Retinal pigment epithelial cell (primary cell): ENCODE results near the gene PBX4.

ENCODE experiments used
- DNase-seq: peaks from one replicate; pipeline ENCODE4 v3.0.0-alpha.2; 2010; ENCODE audit warnings: low read depth
- H3K4me3 ChIP-seq: 2 replicates; pipeline ENCODE4 v1.5.1; 2011; ENCODE audit warnings: mild to moderate bottlenecking, low read length, control low read depth, moderate library complexity
- TF ChIP-seq, protein P1 (sequence below): conservative IDR thresholded peaks from 2 replicates; pipeline ENCODE4 v1.5.1; 2011; ENCODE audit warnings: low read depth, low read length, control low read depth, inconsistent platforms

The PBX4 gene

DNA sequence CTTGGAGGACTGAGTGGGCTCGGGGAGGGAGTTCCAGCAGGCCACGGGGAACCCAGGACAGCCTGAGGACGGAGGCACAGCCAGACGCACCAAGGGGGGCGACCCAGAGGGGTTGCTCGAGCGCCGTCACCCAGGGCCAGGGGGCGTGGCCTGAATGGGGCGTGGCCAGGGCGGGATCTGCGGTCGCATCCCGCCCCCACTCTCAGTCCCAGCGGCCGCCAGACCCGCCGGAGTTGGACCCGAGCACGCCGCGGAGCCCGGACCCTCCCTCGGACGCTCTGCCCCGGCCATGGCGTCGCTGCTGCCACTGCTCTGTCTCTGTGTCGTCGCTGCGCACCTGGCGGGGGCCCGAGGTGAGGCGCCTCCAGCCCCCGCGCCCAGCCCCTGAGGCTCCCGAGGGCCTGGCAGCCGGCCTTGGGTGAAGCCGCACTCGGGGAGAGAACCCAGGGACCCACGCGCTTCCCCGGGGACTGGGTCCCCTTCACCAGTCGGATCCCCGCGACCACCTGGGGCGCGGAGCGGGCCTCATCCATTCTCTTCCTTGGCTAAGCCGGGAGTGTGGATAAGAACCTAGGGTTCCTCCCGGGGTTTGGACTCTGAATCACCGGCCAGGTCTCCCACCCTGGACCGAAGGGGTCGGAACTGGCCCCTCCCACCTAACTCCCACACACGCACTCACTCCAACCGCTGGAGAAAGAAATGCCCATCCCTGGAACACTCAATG is 80.3 kb downstream of the PBX4 start, which contains the start of gene CILP2:
CILP2 (plus strand) TSS at position 205 of the 724 bp plus-strand sequence; CDS start at position 290, 85 bp downstream.
- DNase-seq = no peak
- TF ChIP-seq, protein P1, sequence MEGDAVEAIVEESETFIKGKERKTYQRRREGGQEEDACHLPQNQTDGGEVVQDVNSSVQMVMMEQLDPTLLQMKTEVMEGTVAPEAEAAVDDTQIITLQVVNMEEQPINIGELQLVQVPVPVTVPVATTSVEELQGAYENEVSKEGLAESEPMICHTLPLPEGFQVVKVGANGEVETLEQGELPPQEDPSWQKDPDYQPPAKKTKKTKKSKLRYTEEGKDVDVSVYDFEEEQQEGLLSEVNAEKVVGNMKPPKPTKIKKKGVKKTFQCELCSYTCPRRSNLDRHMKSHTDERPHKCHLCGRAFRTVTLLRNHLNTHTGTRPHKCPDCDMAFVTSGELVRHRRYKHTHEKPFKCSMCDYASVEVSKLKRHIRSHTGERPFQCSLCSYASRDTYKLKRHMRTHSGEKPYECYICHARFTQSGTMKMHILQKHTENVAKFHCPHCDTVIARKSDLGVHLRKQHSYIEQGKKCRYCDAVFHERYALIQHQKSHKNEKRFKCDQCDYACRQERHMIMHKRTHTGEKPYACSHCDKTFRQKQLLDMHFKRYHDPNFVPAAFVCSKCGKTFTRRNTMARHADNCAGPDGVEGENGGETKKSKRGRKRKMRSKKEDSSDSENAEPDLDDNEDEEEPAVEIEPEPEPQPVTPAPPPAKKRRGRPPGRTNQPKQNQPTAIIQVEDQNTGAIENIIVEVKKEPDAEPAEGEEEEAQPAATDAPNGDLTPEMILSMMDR = no peak
- no peak within 1 kb of the TSS for H3K4me3 ChIP-seq

DNA sequence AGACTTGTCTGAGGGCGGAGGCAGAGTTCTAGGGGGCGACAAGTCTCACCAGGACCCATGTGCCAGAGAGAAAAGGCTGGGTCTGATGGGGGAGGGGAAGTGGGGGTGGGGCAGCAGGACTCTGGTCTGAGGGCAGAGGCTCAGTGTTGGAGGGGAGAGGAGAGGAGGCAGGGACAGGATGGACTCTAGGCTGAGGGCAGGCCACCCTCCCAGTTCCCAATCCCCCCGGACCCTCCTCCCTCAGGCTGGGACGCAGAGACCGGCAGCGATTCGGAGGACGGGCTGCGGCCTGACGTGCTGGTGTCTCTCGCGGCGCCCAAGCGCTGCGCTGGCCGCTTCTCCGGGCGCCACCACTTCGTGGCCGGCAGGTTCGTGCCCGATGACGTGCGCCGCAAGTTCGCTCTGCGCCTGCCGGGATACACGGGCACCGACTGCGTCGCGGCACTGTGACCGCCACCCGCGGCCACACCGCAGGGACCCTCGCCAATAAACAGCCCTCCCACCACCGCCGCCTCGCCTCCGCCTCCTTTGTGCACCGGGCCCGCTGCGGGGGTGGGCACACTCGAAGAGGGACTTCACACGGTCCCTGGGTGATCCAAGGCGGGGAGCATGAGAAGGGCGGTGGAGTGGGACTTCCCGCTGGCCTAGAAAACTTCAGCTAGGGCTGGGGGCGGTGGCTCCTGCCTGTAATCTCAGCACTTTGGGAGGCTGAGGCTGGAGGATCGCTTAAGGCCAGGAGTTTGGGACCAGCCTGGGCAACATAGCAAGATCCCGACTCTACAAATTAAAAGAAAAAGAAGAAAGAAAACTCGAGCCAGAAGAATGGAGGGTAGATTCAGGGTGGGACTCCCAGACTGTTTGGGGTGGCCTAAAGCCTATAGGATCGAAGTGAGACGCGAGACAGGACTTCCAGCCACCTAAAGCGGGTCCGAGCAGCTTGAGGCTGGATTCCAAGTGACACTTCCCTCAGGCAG is 81.1 kb downstream of the PBX4 start:
- no peak for DNase-seq
- TF ChIP-seq, protein P1 = no peak
- H3K4me3 ChIP-seq = no peak overlapping the region

DNA sequence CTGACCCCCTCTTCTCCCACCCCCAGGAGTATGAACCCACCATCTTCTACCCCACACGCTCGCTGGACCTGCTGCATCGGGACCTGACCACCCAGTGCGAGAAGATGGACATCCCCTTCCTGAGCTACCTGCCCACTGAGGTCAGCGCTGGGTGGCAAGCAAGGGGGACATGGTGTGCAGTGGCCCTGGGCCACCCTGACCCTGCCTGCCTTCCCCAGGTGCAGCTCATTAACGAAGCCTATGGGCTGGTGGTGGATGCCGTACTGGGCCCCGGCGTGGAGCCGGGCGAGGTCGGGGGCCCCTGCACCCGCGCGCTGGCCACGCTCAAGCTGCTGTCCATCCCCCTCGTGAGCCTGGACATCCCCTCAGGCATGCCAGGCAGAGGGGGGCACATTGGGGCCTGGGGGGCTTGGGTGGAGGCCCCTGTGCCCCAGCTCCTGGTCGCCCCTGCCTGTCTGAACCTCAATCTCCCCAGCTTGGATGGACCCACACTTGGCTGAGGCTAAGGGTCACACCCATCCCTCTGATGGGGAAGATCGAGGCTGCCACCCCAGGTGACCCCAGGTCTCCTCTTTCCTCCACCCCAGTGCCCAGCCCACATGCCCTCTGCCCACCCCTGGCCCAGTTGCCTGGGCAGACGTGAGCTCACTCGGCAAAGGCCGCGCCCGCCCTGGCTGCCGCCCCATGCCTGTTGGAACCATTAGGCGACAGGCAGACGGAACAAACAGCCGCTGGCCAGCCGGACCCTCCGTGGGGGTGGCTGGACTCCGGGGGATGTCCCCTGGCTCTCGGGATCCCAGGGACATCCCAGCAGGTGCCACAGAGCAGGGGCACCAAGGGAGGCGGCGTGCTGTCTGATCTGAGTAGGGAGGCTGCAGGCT is 82.9 kb downstream of the PBX4 start:
- DNase-seq = no peak
- TF ChIP-seq, protein P1 = no peak
- H3K4me3 ChIP-seq = no peak overlapping the region

DNA sequence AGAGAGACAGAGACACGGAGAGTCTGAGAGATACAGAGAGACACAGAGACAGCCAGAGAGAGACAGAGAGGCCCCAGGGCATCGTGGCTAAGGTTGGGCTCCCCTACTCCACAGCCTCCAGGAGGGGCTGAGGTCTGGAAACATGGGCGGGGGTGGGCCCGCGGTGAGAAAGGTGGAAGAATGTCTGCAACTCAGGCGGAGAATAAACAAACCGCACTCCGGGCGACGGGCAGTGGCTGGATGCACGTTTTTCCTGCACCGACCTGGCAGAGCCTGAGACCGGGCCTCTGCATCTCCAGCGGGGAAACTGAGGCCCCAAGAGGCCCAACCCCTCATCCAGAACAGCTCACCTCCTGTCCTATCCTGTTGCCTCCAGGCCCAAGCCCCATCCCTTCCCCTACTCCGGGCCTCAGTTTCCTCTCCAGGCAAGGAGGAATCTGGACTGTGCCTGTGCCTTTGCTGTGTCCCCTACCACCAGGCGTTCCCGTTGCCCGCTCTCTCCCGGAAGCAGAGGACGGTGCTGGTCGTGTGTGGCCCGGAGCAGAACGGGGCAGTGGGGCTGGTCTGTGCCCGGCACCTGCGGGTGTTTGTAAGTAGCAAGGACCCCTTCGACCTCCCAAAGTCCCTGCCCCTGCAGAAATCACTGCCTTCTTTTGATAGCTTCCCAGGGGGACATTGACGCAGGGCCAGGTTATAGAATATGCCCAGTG is 83.8 kb downstream of the PBX4 start:
- no peak for DNase-seq
- H3K4me3 ChIP-seq = no peak overlapping the region
- TF ChIP-seq, protein P1 = no peak

DNA sequence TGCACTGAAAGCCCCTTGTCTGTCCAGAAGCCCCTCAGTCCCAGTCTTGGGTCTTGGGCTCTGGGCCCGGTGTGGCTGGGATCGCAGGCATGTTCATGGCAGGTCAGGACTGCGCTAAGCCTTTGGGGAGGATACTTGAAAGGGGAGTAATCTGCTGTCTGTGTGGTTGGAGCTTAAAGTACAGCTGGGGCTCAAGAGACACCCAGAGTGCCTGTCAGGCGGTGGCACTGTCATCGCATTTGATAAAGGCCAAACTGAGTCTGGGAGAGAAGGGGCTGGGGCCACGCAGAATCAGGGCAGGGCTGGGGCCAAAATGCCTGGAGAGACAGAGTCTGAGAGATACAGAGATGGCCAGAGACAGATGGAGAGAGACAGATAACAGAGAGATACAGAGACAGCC is 84.6 kb downstream of the PBX4 start:
- no peak overlapping the region for H3K4me3 ChIP-seq
- DNase-seq = no peak
- TF ChIP-seq, protein P1 = no peak
